IMR-90 (cell line): ENCODE results near the gene PROSER2. TPM values are rescaled to one million over a fixed set of nuclear protein-coding genes. Genes with fewer than 3 reads are reported as not detected.
A peak's percentile ranks its signal among the peaks of the same experiment; 100 is the strongest.

Experiments used
- ATAC-seq: fragments of 200-7000 bp; cut with Tn5 transposase; 2 replicates; pipeline ENCODE4 v1.9.1; 2020; ENCODE audit warnings: low read depth, mild to moderate bottlenecking, moderate library complexity
- BruUV-seq: library from RNA; stranded (reverse); fragments of 400-500 nt; replicated peaks from 2 replicates; lab custom pipeline; 2021; lab: Mats Ljungman, UMichigan
- CTCF ChIA-PET: fragments of 300-600 bp; formaldehyde crosslinking; extraction: SDS; loops from one replicate; lab custom pipeline; 2021; ENCODE audit warnings: antibody characterized with exemption; lab: Yijun Ruan, JAX
- POLR2A ChIA-PET: fragments of 300-600 bp; sonication (Branson Sonifier 250); formaldehyde crosslinking; loops from one replicate; lab custom pipeline; 2022; ENCODE audit warnings: antibody characterized with exemption; ENCODE audit not compliant: unreplicated experiment; lab: Charles Lee
- DNase-seq: peaks from one replicate; pipeline ENCODE4 v3.0.0; 2013
- H2AFZ ChIP-seq: replicated peaks from 2 replicates; pipeline ENCODE3; 2013; ENCODE audit warnings: low read length, mild to moderate bottlenecking; ENCODE audit not compliant: poor library complexity
- H2AK5ac ChIP-seq: 2 replicates; pipeline ENCODE4 v1.6.1; 2013; ENCODE audit warnings: low read depth, low read length, inconsistent platforms
- H2AK9ac ChIP-seq: replicated peaks from 2 replicates; pipeline ENCODE3; 2013; ENCODE audit warnings: mild to moderate bottlenecking, low read depth, low read length, moderate library complexity; ENCODE audit not compliant: poor library complexity
- H2BK120ac ChIP-seq: 2 replicates; pipeline ENCODE4 v1.6.1; 2013; ENCODE audit warnings: low read depth, low read length, inconsistent platforms
- H2BK15ac ChIP-seq: 3 replicates; pipeline ENCODE4 v1.6.1; 2013; ENCODE audit warnings: low read depth, low read length, inconsistent platforms
- H2BK20ac ChIP-seq: 2 replicates; pipeline ENCODE4 v1.6.1; 2013; ENCODE audit warnings: low read depth, mild to moderate bottlenecking, inconsistent platforms, low read length, moderate library complexity
- H2BK5ac ChIP-seq: 2 replicates; pipeline ENCODE4 v1.6.1; 2013; ENCODE audit warnings: mild to moderate bottlenecking, low read depth, low read length, inconsistent platforms; ENCODE audit not compliant: poor library complexity, severe bottlenecking
- H3K14ac ChIP-seq: replicated peaks from 2 replicates; pipeline ENCODE4 v1.6.1; 2013; ENCODE audit warnings: low read depth, low read length, inconsistent platforms
- H3K18ac ChIP-seq: 2 replicates; pipeline ENCODE4 v1.6.1; 2013; ENCODE audit warnings: low read depth, low read length, control low read depth
- H3K23ac ChIP-seq: 2 replicates; pipeline ENCODE4 v1.6.1; 2013; ENCODE audit warnings: low read depth, low read length, inconsistent platforms
- H3K27ac ChIP-seq: 2 replicates; pipeline ENCODE4 v1.5.1; 2013; ENCODE audit warnings: mild to moderate bottlenecking, control low read depth, low read length; ENCODE audit not compliant: insufficient read depth
- H3K27me3 ChIP-seq: 2 replicates; pipeline ENCODE4 v1.6.1; 2013; ENCODE audit warnings: low read length; ENCODE audit not compliant: control insufficient read depth, insufficient read depth
- H3K36me3 ChIP-seq: 2 replicates; pipeline ENCODE4 v1.6.1; 2013; ENCODE audit warnings: low read length, mixed read lengths; ENCODE audit not compliant: control insufficient read depth, insufficient read depth
- H3K4ac ChIP-seq: 2 replicates; pipeline ENCODE4 v1.6.1; 2013; ENCODE audit warnings: low read depth, low read length, inconsistent platforms
- H3K4me1 ChIP-seq: 2 replicates; pipeline ENCODE4 v1.6.1; 2013; ENCODE audit warnings: low read length, mixed read lengths; ENCODE audit not compliant: control insufficient read depth, insufficient read depth
- H3K4me2 ChIP-seq: 2 replicates; pipeline ENCODE4 v1.6.1; 2013; ENCODE audit warnings: low read depth, mild to moderate bottlenecking, control low read depth, low read length, moderate library complexity
- H3K4me3 ChIP-seq: 2 replicates; pipeline ENCODE4 v1.5.1; 2013; ENCODE audit warnings: low read depth, mild to moderate bottlenecking, control low read depth, low read length, moderate library complexity; ENCODE audit not compliant: insufficient read depth
- H3K56ac ChIP-seq: 2 replicates; pipeline ENCODE4 v1.6.1; 2013; ENCODE audit warnings: low read length, inconsistent platforms; ENCODE audit not compliant: insufficient read depth; ENCODE audit errors: extremely low read depth
- H3K79me1 ChIP-seq, 2 experiments: 2 replicates each; pipeline ENCODE4 v1.6.1; 2013; ENCODE audit warnings: low read length in 2 of 2, inconsistent platforms in 1 of 2, low read depth in 1 of 2
- H3K9ac ChIP-seq: 2 replicates; pipeline ENCODE4 v1.6.1; 2013; ENCODE audit warnings: low read depth, low read length, control low read depth
- H3K9me1 ChIP-seq: 2 replicates; pipeline ENCODE4 v1.6.1; 2013; ENCODE audit warnings: low read length, inconsistent platforms; ENCODE audit not compliant: insufficient read depth
- H3K9me3 ChIP-seq: 2 replicates; pipeline ENCODE4 v1.6.1; 2013; ENCODE audit warnings: low read length; ENCODE audit not compliant: control insufficient read depth, insufficient read depth
- H4K20me1 ChIP-seq: 2 replicates; pipeline ENCODE4 v1.6.1; 2013; ENCODE audit warnings: low read length, inconsistent platforms; ENCODE audit not compliant: insufficient read depth
- H4K5ac ChIP-seq: 2 replicates; pipeline ENCODE4 v1.6.1; 2013; ENCODE audit warnings: mild to moderate bottlenecking, low read depth, low read length, control low read depth
- H4K8ac ChIP-seq, 2 experiments: 2 replicates each; pipeline ENCODE4 v1.6.1; 2013; ENCODE audit warnings: low read depth in 2 of 2, low read length in 2 of 2, control low read depth in 1 of 2, inconsistent platforms in 1 of 2
- H4K91ac ChIP-seq: 2 replicates; pipeline ENCODE4 v1.6.1; 2013; ENCODE audit warnings: low read depth, low read length, inconsistent platforms; ENCODE audit not compliant: insufficient read depth
- BHLHE40 ChIP-seq: fragments of 150-350 bp; IDR thresholded peaks from 2 replicates; pipeline ENCODE4 v1.6.1; 2016; ENCODE audit warnings: mild to moderate bottlenecking, low read depth, low read length
- CEBPB ChIP-seq: IDR thresholded peaks from 2 replicates; pipeline ENCODE4 v1.6.1; 2012; ENCODE audit warnings: low read depth, low read length, improper control_type of control experiment
- CHD1 ChIP-seq: IDR thresholded peaks from 2 replicates; pipeline ENCODE4 v1.6.1; 2012; ENCODE audit warnings: low read depth, low read length, improper control_type of control experiment
- ELK1 ChIP-seq: fragments of 150-350 bp; IDR thresholded peaks from 2 replicates; pipeline ENCODE4 v1.6.1; 2016; ENCODE audit warnings: low read depth, mild to moderate bottlenecking, low read length, moderate library complexity, borderline replicate concordance
- MAFK ChIP-seq: IDR thresholded peaks from 2 replicates; pipeline ENCODE4 v1.6.1; 2012; ENCODE audit warnings: low read depth, low read length, improper control_type of control experiment
- MAZ ChIP-seq: IDR thresholded peaks from 2 replicates; pipeline ENCODE4 v1.6.1; 2012; ENCODE audit warnings: low read depth, mild to moderate bottlenecking, low read length, improper control_type of control experiment, moderate library complexity, borderline replicate concordance
- MXI1 ChIP-seq: IDR thresholded peaks from 2 replicates; pipeline ENCODE4 v1.6.1; 2012; ENCODE audit warnings: low read depth, mild to moderate bottlenecking, low read length, moderate library complexity, borderline replicate concordance
- NFE2L2 ChIP-seq: fragments of 150-350 bp; IDR thresholded peaks from 2 replicates; pipeline ENCODE4 v1.6.1; 2016; ENCODE audit warnings: low read depth, mild to moderate bottlenecking, low read length
- POLR2A ChIP-seq: IDR thresholded peaks from 2 replicates; pipeline ENCODE4 v1.6.1; 2012; ENCODE audit warnings: mild to moderate bottlenecking, low read depth, low read length
- RAD21 ChIP-seq: IDR thresholded peaks from 2 replicates; pipeline ENCODE4 v1.6.1; 2012; ENCODE audit warnings: low read length, improper control_type of control experiment
- RCOR1 ChIP-seq: IDR thresholded peaks from 2 replicates; pipeline ENCODE4 v1.6.1; 2012; ENCODE audit warnings: mild to moderate bottlenecking, low read length, improper control_type of control experiment; ENCODE audit not compliant: insufficient replicate concordance
- RFX5 ChIP-seq: IDR thresholded peaks from 2 replicates; pipeline ENCODE4 v1.8.0; 2012; ENCODE audit warnings: low read depth, mild to moderate bottlenecking, low read length, moderate library complexity
- SMC3 ChIP-seq: fragments of 150-350 bp; IDR thresholded peaks from 2 replicates; pipeline ENCODE4 v1.6.1; 2016; ENCODE audit warnings: low read depth, mild to moderate bottlenecking, antibody characterized with exemption, low read length, moderate library complexity
- USF2 ChIP-seq: fragments of 150-350 bp; IDR thresholded peaks from 2 replicates; pipeline ENCODE4 v1.6.1; 2017; ENCODE audit warnings: mild to moderate bottlenecking, antibody characterized with exemption, low read length, low read depth
- WGBS, 2 experiments: methylation state at CpG; one replicate each; pipeline versions ENCODE4 v1.1.5 to v1.1.7; 2013; ENCODE audit warnings: missing lambda C conversion rate in 2 of 2; ENCODE audit not compliant: insufficient read length in 1 of 2; ENCODE audit errors: extremely low coverage in 2 of 2; 5-methylcytosine and 5-hydroxymethylcytosine counted together
- dilution Hi-C: fragments of 300-500 bp; cut with HindIII; formaldehyde crosslinking; loops from one replicate; pipeline ENCODE4 v1.14.3; 2018; ENCODE audit warnings: low sequenced_read_pairs; ENCODE audit not compliant: unreplicated experiment
- in situ Hi-C: fragments of 300-500 bp; cut with MboI; formaldehyde crosslinking; loops from 3 replicates; pipeline ENCODE4 v1.14.3; 2019; ENCODE audit warnings: low sequenced_read_pairs, inconsistent platforms, mixed read lengths
- intact Hi-C: fragments of 100-400 bp; cut with micrococcal nuclease; formaldehyde crosslinking; loops from 2 replicates; pipeline ENCODE4 v1.10.0; 2022
- polyA plus RNA-seq, 3 experiments: library from polyadenylated mRNA; depleted of rRNA; stranded (reverse); fragments of >200 nt; gene quantifications; 2 replicates each; pipeline ENCODE4 v1.2.3, GENCODE V29; 2012; ENCODE audit warnings: low replicate concordance in 1 of 3
- total RNA-seq: library from RNA; depleted of rRNA; stranded (reverse); fragments of >200 nt; gene quantifications from 2 replicates; pipeline ENCODE4 v1.2.3, GENCODE V29; 2012

Gene PROSER2
- total and polyA plus RNA-seq, 2 of the 4 experiments (the other 2 are of a cell fraction), result 1.4 to 2.0 TPM

GRCh38 chr10:11876805-11877590, 53.8 kb downstream of the PROSER2 start:
- peak overlapping the region; percentile 54 for H3K4ac ChIP-seq
- dilution Hi-C loops, result no loop called here

More at GRCh38 chr10:11876805-11877590, 53.8 kb downstream of the PROSER2 start:
- POLR2A ChIA-PET, result no interaction called here
- H2BK15ac ChIP-seq, result no peak overlapping the region; the same call in 2 of the 3 replicates
- H4K20me1 ChIP-seq, result no peaks in the 10 kb centered on the region
- peak overlapping the region; percentile 50 for H2AK5ac ChIP-seq
- peak overlapping the region; percentile 24; the same call in 1 of the 2 replicates for H2BK20ac ChIP-seq
- H3K36me3 ChIP-seq, result no peaks in the 10 kb centered on the region
- H3K23ac ChIP-seq, result no peak overlapping the region
- intact Hi-C loops, result no loop called here
- H3K9me3 ChIP-seq, result no peaks in the 10 kb centered on the region
- no peaks in the 10 kb centered on the region for H3K79me1 ChIP-seq
- no peak overlapping the region for H3K56ac ChIP-seq
- peak overlapping the region; percentile 33 for H4K91ac ChIP-seq
- no peak overlapping the region for H3K27ac ChIP-seq
- H4K8ac ChIP-seq, result peak overlapping the region in 1 of 2 experiments; percentile 78; a peak in 1 of 4 replicates
- no peak overlapping the region for H3K14ac ChIP-seq
- H3K27me3 ChIP-seq, result no peaks in the 10 kb centered on the region
- peaks cover 26% of the 10 kb centered on the region for H3K9me1 ChIP-seq
- peaks cover 22% of the 10 kb centered on the region for H3K4me1 ChIP-seq
- no peak overlapping the region for H4K5ac ChIP-seq
- no peak overlapping the region for H3K4me2 ChIP-seq
- no peak overlapping the region for H2AK9ac ChIP-seq
- CTCF ChIA-PET, result no interaction called here
- H3K18ac ChIP-seq, result no peak overlapping the region
- WGBS, 2 experiments, result 100% methylated on average over 1 of the region's 19 CpGs; no CpG with 5 or more reads in 1 of the 2 experiments
- H2BK5ac ChIP-seq, result no peak overlapping the region
- no peak for ATAC-seq
- H2AFZ ChIP-seq, result no peak overlapping the region
- no TSS peak for BruUV-seq
- in situ Hi-C loops, result no loop called here
- TF ChIP-seq USF2, result no peak
- no peak for TF ChIP-seq NFE2L2
- TF ChIP-seq CEBPB, result no peak
- no peak for TF ChIP-seq RCOR1
- TF ChIP-seq ELK1, result no peak
- no peak for TF ChIP-seq MXI1
- TF ChIP-seq POLR2A, result no peak
- no peak for TF ChIP-seq RAD21
- TF ChIP-seq RFX5, result no peak
- no peak for TF ChIP-seq SMC3
- TF ChIP-seq CHD1, result no peak
- TF ChIP-seq MAZ, result no peak
- no peak for TF ChIP-seq BHLHE40
- no peak for TF ChIP-seq MAFK
- peak overlapping the region; percentile 16; the same call in 1 of the 2 replicates for H2BK120ac ChIP-seq
- H3K9ac ChIP-seq, result no peak overlapping the region
- DNase-seq, result no peak
- no peak overlapping the region for H3K4me3 ChIP-seq
